WERI-Rb-1 (cell line): ENCODE data around the gene CDH4.

Experiments
- DNase-seq: peaks from one replicate; pipeline ENCODE4 v3.0.0-alpha.2; 2020
- H3K27ac ChIP-seq: fragments of 250-450 bp; sonication (Bioruptor Pico); 2 replicates; pipeline ENCODE4 v1.5.1; 2020; ENCODE audit warnings: mild to moderate bottlenecking, moderate library complexity
- H3K27me3 ChIP-seq: fragments of 250-450 bp; sonication (Bioruptor Pico); 2 replicates; pipeline ENCODE4 v1.5.1; 2021; ENCODE audit warnings: mild to moderate bottlenecking, low read depth, moderate library complexity; ENCODE audit not compliant: insufficient read depth, severe bottlenecking
- H3K36me3 ChIP-seq: fragments of 250-450 bp; sonication (Bioruptor Pico); 2 replicates; pipeline ENCODE4 v1.5.1; 2020; ENCODE audit warnings: mild to moderate bottlenecking, moderate library complexity
- H3K4me3 ChIP-seq: 2 replicates; pipeline ENCODE4 v1.5.1; 2011; ENCODE audit warnings: low read depth, mild to moderate bottlenecking, control low read depth, low read length
- H3K9me3 ChIP-seq: fragments of 250-450 bp; sonication (Bioruptor Pico); 2 replicates; pipeline ENCODE4 v1.5.1; 2021; ENCODE audit warnings: mild to moderate bottlenecking, moderate library complexity; ENCODE audit not compliant: severe bottlenecking
- CTCF ChIP-seq: IDR thresholded peaks from 2 replicates; pipeline ENCODE4 v1.5.1; 2011; ENCODE audit warnings: low read depth, mild to moderate bottlenecking, control low read depth, inconsistent platforms, low read length

Gene CDH4

GRCh38 chr20:61796738-61797137, 544.7 kb downstream of the CDH4 start:
- no peak overlapping the region for H3K27ac ChIP-seq
- no peaks in the 10 kb centered on the region for H3K9me3 ChIP-seq
- no peaks in the 10 kb centered on the region for H3K36me3 ChIP-seq
- no peak overlapping the region for H3K4me3 ChIP-seq
- no peak for TF ChIP-seq CTCF
- no peak for DNase-seq
- H3K27me3 ChIP-seq, result peaks cover 86% of the 10 kb centered on the region

GRCh38 chr20:61797200-61797599, 545.1 kb downstream of the CDH4 start:
- TF ChIP-seq CTCF, result no peak
- DNase-seq, result no peak
- H3K36me3 ChIP-seq, result no peaks in the 10 kb centered on the region
- H3K4me3 ChIP-seq, result no peak overlapping the region
- peaks cover 86% of the 10 kb centered on the region for H3K27me3 ChIP-seq
- H3K27ac ChIP-seq, result no peak overlapping the region
- H3K9me3 ChIP-seq, result no peaks in the 10 kb centered on the region

- no peak for DNase-seq
- H3K27ac ChIP-seq, result no peak overlapping the region
- H3K27me3 ChIP-seq, result peaks cover 86% of the 10 kb centered on the region
- H3K9me3 ChIP-seq, result no peaks in the 10 kb centered on the region
- no peaks in the 10 kb centered on the region for H3K36me3 ChIP-seq
- no peak for TF ChIP-seq CTCF
- no peak overlapping the region for H3K4me3 ChIP-seq
Measured at GRCh38 chr20:61797971-61798411, 545.9 kb downstream of the CDH4 start.

- H3K27me3 ChIP-seq, result peaks cover 88% of the 10 kb centered on the region
- TF ChIP-seq CTCF, result no peak
- H3K36me3 ChIP-seq, result no peaks in the 10 kb centered on the region
- no peak overlapping the region for H3K4me3 ChIP-seq
- H3K9me3 ChIP-seq, result no peaks in the 10 kb centered on the region
- H3K27ac ChIP-seq, result no peak overlapping the region
- no peak for DNase-seq
Measured at GRCh38 chr20:61798632-61799031, 546.6 kb downstream of the CDH4 start.

GRCh38 chr20:61799394-61799923, 547.4 kb downstream of the CDH4 start:
- no peak overlapping the region for H3K27ac ChIP-seq
- H3K27me3 ChIP-seq, result peaks cover 96% of the 10 kb centered on the region

More at GRCh38 chr20:61799394-61799923, 547.4 kb downstream of the CDH4 start:
- H3K9me3 ChIP-seq, result no peaks in the 10 kb centered on the region
- H3K4me3 ChIP-seq, result no peak overlapping the region
- no peak for DNase-seq
- H3K36me3 ChIP-seq, result no peaks in the 10 kb centered on the region
- no peak for TF ChIP-seq CTCF
